Prostate gland (tissue), 2 donors: ENCODE results near the gene BAG3.
A peak's percentile ranks its signal among the peaks of the same experiment; 100 is the strongest.

Experiments
- POLR2A ChIP-seq: fragments of 450-650 bp; IDR thresholded peaks from one replicate; pipeline ENCODE4 v1.6.1; 2016; ENCODE audit warnings: antibody characterized with exemption, mild to moderate bottlenecking
- TF ChIP-seq, protein P1 (sequence below), 4 experiments: fragments of 200-600 bp in 2 of 4; fragments of 450-650 bp in 2 of 4; sonication (generic) in 2 of 4; IDR thresholded peaks; 1 replicate in 3 of 4; 2 replicates in 1 of 4; pipeline ENCODE4 v1.5.1; 2016 to 2019; ENCODE audit warnings: antibody characterized with exemption in 4 of 4, mild to moderate bottlenecking in 2 of 4, moderate library complexity in 2 of 4

DNA sequence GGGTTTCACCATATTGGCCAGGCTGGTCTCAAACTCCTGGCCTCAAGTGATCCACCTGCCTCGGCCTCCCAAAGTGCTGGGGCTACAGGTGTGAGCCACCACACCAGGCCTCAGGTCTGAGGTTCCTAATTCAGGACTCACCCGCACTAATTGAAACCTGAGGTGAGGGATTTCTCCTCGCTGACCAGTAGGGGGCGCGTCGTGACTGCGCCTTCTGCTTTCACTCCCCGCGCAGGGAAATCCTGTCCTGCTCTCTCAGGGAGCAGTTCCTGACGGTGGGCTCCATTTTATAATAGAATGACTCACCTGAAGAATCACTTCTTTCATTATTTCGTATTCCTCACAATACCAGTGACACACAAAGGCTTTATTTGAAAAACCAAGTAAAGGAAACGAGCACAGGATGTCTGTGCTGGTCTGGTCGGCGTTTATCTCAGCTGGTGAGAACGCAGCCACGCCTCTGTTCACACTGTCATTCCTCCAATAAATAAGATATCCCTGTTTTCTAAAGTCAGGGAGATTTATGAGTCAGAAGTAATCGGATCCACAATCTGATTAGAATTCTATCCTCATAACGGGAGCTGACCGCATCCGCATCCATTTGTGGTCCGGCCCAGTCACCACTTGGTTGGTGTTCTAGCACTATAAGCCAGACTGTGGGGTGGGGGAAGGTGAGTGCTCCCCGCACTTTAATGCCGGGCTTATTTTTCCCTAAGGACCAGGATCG lies 35.4 kb downstream of the BAG3 start:
- TF ChIP-seq, protein P1, sequence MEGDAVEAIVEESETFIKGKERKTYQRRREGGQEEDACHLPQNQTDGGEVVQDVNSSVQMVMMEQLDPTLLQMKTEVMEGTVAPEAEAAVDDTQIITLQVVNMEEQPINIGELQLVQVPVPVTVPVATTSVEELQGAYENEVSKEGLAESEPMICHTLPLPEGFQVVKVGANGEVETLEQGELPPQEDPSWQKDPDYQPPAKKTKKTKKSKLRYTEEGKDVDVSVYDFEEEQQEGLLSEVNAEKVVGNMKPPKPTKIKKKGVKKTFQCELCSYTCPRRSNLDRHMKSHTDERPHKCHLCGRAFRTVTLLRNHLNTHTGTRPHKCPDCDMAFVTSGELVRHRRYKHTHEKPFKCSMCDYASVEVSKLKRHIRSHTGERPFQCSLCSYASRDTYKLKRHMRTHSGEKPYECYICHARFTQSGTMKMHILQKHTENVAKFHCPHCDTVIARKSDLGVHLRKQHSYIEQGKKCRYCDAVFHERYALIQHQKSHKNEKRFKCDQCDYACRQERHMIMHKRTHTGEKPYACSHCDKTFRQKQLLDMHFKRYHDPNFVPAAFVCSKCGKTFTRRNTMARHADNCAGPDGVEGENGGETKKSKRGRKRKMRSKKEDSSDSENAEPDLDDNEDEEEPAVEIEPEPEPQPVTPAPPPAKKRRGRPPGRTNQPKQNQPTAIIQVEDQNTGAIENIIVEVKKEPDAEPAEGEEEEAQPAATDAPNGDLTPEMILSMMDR (IDR thresholded peaks at IDR 0.05), result peak; percentile 87 to 94 (median 91)
- no peak for TF ChIP-seq POLR2A
